Measurements from ENCODE around the gene ZC3H10.
"Not testable (repeated sequence)": the region's sequence is repeated elsewhere in the genome, so short reads cannot be mapped to it uniquely, and the experiment has no call there.

DNA sequence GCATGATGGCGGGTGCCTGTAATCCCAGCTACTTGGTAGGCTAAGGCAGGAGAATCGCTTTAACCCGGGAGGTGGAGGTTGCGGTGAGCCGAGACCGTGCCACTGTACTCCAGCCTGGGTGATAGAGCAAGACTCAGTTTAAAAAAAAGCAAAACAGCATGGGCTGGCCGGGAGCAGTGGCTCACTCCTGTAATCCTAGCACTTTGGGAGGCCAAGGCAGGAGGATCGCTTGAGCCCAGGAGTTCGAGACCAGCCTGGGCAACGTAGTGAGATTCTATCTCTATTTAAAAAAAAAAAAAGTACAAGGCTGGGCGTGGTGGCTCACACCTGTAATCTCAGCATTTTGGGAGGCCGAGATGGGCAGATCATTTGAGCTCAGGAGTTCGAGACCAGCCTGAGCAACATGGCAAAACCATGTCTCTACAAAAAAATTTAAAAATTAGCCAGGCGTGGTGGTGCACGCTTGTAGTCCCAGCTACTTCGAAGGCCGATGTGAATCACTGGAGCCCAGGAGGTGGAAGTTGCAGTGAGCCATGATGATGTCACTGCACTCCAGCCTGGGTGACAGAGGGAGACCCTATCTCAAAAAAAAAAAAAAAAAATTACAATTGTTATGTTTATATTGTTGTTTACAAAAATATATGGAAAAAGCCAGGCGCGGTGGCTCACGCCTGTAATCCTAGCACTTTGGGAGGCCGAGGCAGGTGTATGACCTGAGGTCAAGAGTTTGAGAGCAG is 38.6 kb downstream of the ZC3H10 start:
- TF ChIP-seq, protein P1, sequence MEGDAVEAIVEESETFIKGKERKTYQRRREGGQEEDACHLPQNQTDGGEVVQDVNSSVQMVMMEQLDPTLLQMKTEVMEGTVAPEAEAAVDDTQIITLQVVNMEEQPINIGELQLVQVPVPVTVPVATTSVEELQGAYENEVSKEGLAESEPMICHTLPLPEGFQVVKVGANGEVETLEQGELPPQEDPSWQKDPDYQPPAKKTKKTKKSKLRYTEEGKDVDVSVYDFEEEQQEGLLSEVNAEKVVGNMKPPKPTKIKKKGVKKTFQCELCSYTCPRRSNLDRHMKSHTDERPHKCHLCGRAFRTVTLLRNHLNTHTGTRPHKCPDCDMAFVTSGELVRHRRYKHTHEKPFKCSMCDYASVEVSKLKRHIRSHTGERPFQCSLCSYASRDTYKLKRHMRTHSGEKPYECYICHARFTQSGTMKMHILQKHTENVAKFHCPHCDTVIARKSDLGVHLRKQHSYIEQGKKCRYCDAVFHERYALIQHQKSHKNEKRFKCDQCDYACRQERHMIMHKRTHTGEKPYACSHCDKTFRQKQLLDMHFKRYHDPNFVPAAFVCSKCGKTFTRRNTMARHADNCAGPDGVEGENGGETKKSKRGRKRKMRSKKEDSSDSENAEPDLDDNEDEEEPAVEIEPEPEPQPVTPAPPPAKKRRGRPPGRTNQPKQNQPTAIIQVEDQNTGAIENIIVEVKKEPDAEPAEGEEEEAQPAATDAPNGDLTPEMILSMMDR (IDR thresholded peaks at IDR 0.05; ENCODE audit: low read length) = not testable (repeated sequence)
- not testable (repeated sequence) for TF ChIP-seq EZH2 (optimal IDR thresholded peaks at IDR 0.05; ENCODE audit: low read depth, low read length); EZH2phosphoT487 (IDR thresholded peaks at IDR 0.05; ENCODE audit: low read length)
